CD8-positive, alpha-beta memory T cell (primary cell): ENCODE results near the gene RAB25. TPM values are rescaled to one million over a fixed set of nuclear protein-coding genes. Genes with fewer than 3 reads are reported as not detected.
A peak's percentile ranks its signal among the peaks of the same experiment; 100 is the strongest.

Experiments used
- CTCF ChIA-PET: fragments of 350-600 bp; sonication (Branson Sonifier 250); formaldehyde crosslinking; loops from one replicate; lab custom pipeline; 2021; ENCODE audit warnings: antibody characterized with exemption; lab: Charles Lee
- POLR2A ChIA-PET: fragments of 350-600 bp; sonication (Branson Sonifier 250); formaldehyde crosslinking; loops from one replicate; lab custom pipeline; 2021; ENCODE audit warnings: antibody characterized with exemption; lab: Charles Lee
- DNase-seq, 5 donors: peaks; one replicate each; pipeline versions ENCODE4 v3.0.0 to v3.0.0-alpha.2; 2020 to 2022; ENCODE audit warnings: mixed read lengths in 1 of 5
- H3K27ac ChIP-seq: one replicate; pipeline ENCODE4 v1.7.0; 2013; ENCODE audit warnings: low read depth, mild to moderate bottlenecking, low read length, moderate library complexity
- H3K27me3 ChIP-seq: 2 replicates; pipeline ENCODE4 v1.7.0; 2013; ENCODE audit warnings: low read length, mild to moderate bottlenecking; ENCODE audit not compliant: insufficient read depth, poor library complexity, severe bottlenecking
- H3K36me3 ChIP-seq: 2 replicates; pipeline ENCODE4 v1.7.0; 2013; ENCODE audit warnings: mild to moderate bottlenecking, low read length, moderate library complexity; ENCODE audit not compliant: insufficient read depth
- H3K4me1 ChIP-seq: 2 replicates; pipeline ENCODE4 v1.7.0; 2013; ENCODE audit warnings: mild to moderate bottlenecking, low read length, moderate library complexity; ENCODE audit not compliant: insufficient read depth
- H3K4me3 ChIP-seq: 2 replicates; pipeline ENCODE4 v1.7.0; 2013; ENCODE audit warnings: mild to moderate bottlenecking, low read length
- H3K9me3 ChIP-seq: 2 replicates; pipeline ENCODE4 v1.7.0; 2013; ENCODE audit warnings: mild to moderate bottlenecking, low read length
- H3K27ac Mint-ChIP-seq, 8 donors: one replicate each; pipeline ENCODE4 v1.8.0; 2020 to 2021; ENCODE audit warnings: mixed read lengths in 8 of 8, mild to moderate bottlenecking in 6 of 8, inconsistent platforms in 3 of 8, moderate library complexity in 3 of 8
- H3K27me3 Mint-ChIP-seq, 2 donors: one replicate each; pipeline ENCODE4 v1.8.0; 2020 to 2021; ENCODE audit warnings: mixed read lengths in 2 of 2, mild to moderate bottlenecking in 1 of 2, moderate library complexity in 1 of 2
- H3K36me3 Mint-ChIP-seq, 3 donors: one replicate each; pipeline ENCODE4 v1.8.0; 2020 to 2021; ENCODE audit warnings: mixed read lengths in 3 of 3, inconsistent platforms in 1 of 3, mild to moderate bottlenecking in 1 of 3
- H3K4me1 Mint-ChIP-seq, 3 donors: one replicate each; pipeline ENCODE4 v1.8.0; 2020 to 2021; ENCODE audit warnings: mixed read lengths in 3 of 3, inconsistent platforms in 1 of 3, mild to moderate bottlenecking in 1 of 3
- H3K4me3 Mint-ChIP-seq, 7 donors: one replicate each; pipeline ENCODE4 v1.8.0; 2020 to 2021; ENCODE audit warnings: mixed read lengths in 7 of 7, mild to moderate bottlenecking in 6 of 7, moderate library complexity in 4 of 7, inconsistent platforms in 2 of 7
- H3K9me3 Mint-ChIP-seq, 5 donors: one replicate each; pipeline ENCODE4 v1.8.0; 2020 to 2022; ENCODE audit warnings: mixed read lengths in 5 of 5, mild to moderate bottlenecking in 3 of 5, moderate library complexity in 2 of 5, inconsistent platforms in 1 of 5
- polyA plus RNA-seq: library from polyadenylated mRNA; unstranded; fragments of 300-500 nt; fragmentation: Illumina TruSeq; gene quantifications from one replicate; pipeline ENCODE4 v1.2.3, GENCODE V29; 2021
- total RNA-seq, 2 experiments: library from RNA; stranded (reverse); gene quantifications; one replicate each; pipeline ENCODE4 v1.2.3, GENCODE V29; 2021

Gene RAB25
- total and polyA plus RNA-seq, 3 experiments from 2014 or later: 0.76 TPM; not detected in 2

DNA sequence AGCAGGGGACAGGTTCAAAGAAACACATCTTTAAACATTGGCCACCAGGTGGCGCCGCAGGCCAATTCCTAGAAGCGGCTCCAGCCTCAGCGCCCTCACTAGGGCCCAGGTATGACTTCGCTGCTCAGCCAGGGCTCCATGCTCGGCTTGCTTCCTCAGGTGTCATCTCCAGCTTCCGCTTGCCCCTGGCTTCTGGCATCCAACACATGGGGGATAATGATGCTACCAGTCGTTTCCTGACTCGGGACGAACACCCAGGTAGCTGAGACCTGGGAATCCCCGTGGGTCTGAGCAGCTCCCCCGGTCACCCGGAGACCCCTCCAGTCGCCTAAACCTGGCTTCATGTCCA, 29.9 kb downstream of the RAB25 start:
- Mint-ChIP-seq H3K27me3 (peaks cover 10 to 16% of the 10 kb centered on the region in 2 donors), H3K4me1 (peaks cover 3 to 8% (median 5%) of the 10 kb centered on the region in 3 donors), H3K36me3 (no peaks in the 10 kb centered on the region), H3K27ac (peak overlapping the region in 2 of 8 donors; percentile 37 to 73), H3K4me3 (peak overlapping the region in 1 of 7 donors; percentile 46), H3K9me3 (no peaks in the 10 kb centered on the region)
- H3K4me3 ChIP-seq: no peak overlapping the region
- no peak overlapping the region for H3K27ac ChIP-seq
- CTCF ChIA-PET: interaction anchor here (0.8 to 22.4 kb wide), 8 partner anchors 8 to 134 kb away, joined by 3 to 702 read pairs (median 5); partner anchors contain the start of genes LMNA, MEX3A and PMF1
- POLR2A ChIA-PET: interaction anchor here (0.6 to 0.7 kb wide), 3 partner anchors 24 to 135 kb away, joined by 3 to 8 read pairs (median 3); no protein-coding TSS in a partner anchor
- H3K36me3 ChIP-seq: no peaks in the 10 kb centered on the region
- H3K4me1 ChIP-seq: peaks cover 7% of the 10 kb centered on the region
- no peaks in the 10 kb centered on the region for H3K27me3 ChIP-seq
- DNase-seq: peak; percentile 75 to 91 (median 83)
- H3K9me3 ChIP-seq: no peaks in the 10 kb centered on the region

- peak overlapping the region in 1 of 7 donors; percentile 48 for H3K4me3 Mint-ChIP-seq
These were observed 30.6 kb downstream of the RAB25 start for GRCh38 chr1:156091610-156092009.

GRCh38 chr1:156095906-156096508, 35.0 kb downstream of the RAB25 start:
- Histone ChIP-seq H3K27me3 (no peaks in the 10 kb centered on the region), H3K9me3 (no peaks in the 10 kb centered on the region), H3K4me1 (peaks cover 22% of the 10 kb centered on the region), H3K36me3 (no peaks in the 10 kb centered on the region), H3K27ac (peak overlapping the region; percentile 68), H3K4me3 (no peak overlapping the region)
- Mint-ChIP-seq H3K4me3 (peak overlapping the region in 4 of 7 donors; percentile 23 to 91 (median 56)), H3K4me1 (peaks cover 30 to 46% (median 37%) of the 10 kb centered on the region in 3 donors), H3K36me3 (no peaks in the 10 kb centered on the region), H3K27me3 (peaks cover 0 to 5% of the 10 kb centered on the region in 2 donors), H3K9me3 (peaks cover 0 to 3% (median 0%) of the 10 kb centered on the region in 5 donors), H3K27ac (peak overlapping the region; percentile 93 to 100 (median 99))
- no peak for DNase-seq
- ChIA-PET CTCF (interaction anchor here (1.0 to 22.4 kb wide), 15 partner anchors 11 to 147 kb away, joined by 3 to 702 read pairs (median 6); partner anchors contain the start of genes LMNA, MEX3A and PMF1), POLR2A (interaction anchor here (1.4 to 1.9 kb wide), 2 partner anchors 11 to 19 kb away, joined by 4 to 10 read pairs; partner anchors contain the start of gene LMNA)

More at GRCh38 chr1:156091610-156092009, 30.6 kb downstream of the RAB25 start:
- Mint-ChIP-seq H3K27me3 (peaks cover 10% of the 10 kb centered on the region in 2 donors), H3K27ac (peak overlapping the region in 1 of 8 donors; percentile 81), H3K9me3 (no peaks in the 10 kb centered on the region), H3K4me1 (peaks cover 11 to 16% (median 13%) of the 10 kb centered on the region in 3 donors), H3K36me3 (no peaks in the 10 kb centered on the region)
- Histone ChIP-seq H3K27ac (no peak overlapping the region), H3K4me1 (peaks cover 15% of the 10 kb centered on the region), H3K4me3 (no peak overlapping the region), H3K27me3 (no peaks in the 10 kb centered on the region), H3K9me3 (no peaks in the 10 kb centered on the region), H3K36me3 (no peaks in the 10 kb centered on the region)
- no peak for DNase-seq
- ChIA-PET CTCF (interaction anchor here (1.5 to 22.4 kb wide), 4 partner anchors 9 to 134 kb away, joined by 5 to 702 read pairs (median 46); partner anchors contain the start of genes LMNA and MEX3A), POLR2A (no interaction called here)

DNA sequence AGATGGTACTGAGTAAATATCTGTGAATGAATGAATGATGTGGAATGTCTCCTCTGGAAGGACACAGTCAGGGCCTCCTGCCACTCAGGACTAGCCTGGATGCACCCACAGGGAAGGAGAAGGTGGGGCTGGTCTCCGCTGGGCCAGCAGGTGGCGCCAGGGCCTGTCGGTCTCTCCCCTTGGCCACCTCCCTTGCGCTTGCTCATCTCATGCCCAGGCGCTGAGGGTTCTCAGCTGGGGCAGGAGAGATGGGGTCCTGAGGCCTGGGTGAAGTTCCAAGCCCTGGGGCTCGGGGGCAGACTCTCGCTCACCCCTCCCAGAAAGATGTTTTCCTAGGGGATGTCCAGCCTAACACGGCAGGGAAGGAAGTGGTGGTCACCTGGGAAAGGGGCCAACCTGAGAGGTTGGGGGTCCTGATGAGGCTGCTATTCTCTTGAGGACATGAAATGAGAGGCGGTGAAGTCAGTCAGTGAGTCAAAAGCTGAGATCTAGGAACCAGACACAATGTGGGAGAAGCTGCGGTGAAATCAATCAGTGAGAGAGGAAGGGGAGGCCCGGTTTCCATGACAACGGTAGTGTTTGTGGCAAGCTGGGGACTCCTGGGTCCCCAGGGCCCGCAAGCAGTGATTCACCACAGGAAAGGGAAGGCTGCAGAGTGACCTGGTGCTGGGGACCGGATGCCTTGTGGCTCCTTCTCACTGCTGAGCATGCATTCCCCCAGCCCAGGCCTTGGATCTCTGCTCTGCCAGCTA, 35.9 kb downstream of the RAB25 start:
- no peaks in the 10 kb centered on the region for H3K36me3 Mint-ChIP-seq
- no peak overlapping the region for H3K4me3 ChIP-seq
- peaks cover 0 to 5% of the 10 kb centered on the region in 2 donors for H3K27me3 Mint-ChIP-seq

DNA sequence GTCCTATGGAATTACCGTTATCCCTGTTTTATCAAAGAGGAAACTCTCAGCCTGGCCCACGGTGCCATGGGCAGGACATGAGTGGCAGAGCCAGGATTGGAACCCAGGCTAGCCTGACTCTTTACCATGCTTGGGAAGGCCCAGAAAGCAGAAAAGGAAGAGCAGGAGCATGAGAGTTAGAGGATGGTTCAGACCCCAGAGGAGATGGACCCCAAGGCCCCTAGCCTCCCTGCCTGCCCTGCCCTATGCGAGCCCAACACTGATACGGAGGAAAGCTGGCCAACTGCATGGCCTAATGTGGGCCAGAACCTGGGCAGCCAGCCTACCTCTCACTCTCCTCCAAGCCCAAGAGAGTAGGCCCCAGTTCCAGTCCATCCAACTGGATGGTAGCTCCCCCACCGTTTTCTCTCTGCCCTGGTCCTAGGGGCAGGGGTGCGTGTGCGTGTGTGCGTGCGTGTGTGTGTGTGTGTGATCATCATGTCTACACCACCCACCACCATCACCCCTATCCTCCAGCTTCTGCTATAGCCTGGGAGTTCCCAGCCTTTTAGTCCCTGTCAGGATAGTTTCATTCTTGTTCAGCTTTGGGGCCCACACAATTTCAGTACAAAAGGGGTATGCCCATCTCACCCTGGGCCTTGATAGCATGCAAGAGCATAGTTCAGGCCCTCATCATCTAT, 36.7 kb downstream of the RAB25 start:
- Histone ChIP-seq H3K27me3 (no peaks in the 10 kb centered on the region), H3K9me3 (no peaks in the 10 kb centered on the region), H3K36me3 (no peaks in the 10 kb centered on the region), H3K4me3 (no peak overlapping the region), H3K4me1 (peaks cover 22% of the 10 kb centered on the region), H3K27ac (peak overlapping the region; percentile 68)
- Mint-ChIP-seq H3K9me3 (peaks cover 0 to 3% (median 0%) of the 10 kb centered on the region in 5 donors), H3K36me3 (no peaks in the 10 kb centered on the region), H3K4me3 (peak overlapping the region in 1 of 7 donors; percentile 72), H3K4me1 (peaks cover 32 to 46% (median 37%) of the 10 kb centered on the region in 3 donors), H3K27ac (peak overlapping the region; percentile 93 to 100 (median 99)), H3K27me3 (peaks cover 0 to 5% of the 10 kb centered on the region in 2 donors)
- DNase-seq: no peak
- ChIA-PET CTCF (interaction anchor here (0.6 to 22.4 kb wide), 13 partner anchors 10 to 944 kb away, joined by 3 to 702 read pairs (median 7); partner anchors contain the start of genes LMNA, MEX3A and PMF1), POLR2A (interaction anchor here (1.0 to 1.9 kb wide), 2 partner anchors 9 to 18 kb away, joined by 3 to 10 read pairs; partner anchors contain the start of gene LMNA)

More for the DNA sequence above, 35.9 kb downstream of the RAB25 start:
- no peaks in the 10 kb centered on the region for H3K27me3 ChIP-seq
- ChIA-PET POLR2A (interaction anchor here (1.0 to 1.9 kb wide), 2 partner anchors 10 to 18 kb away, joined by 3 to 10 read pairs; partner anchors contain the start of gene LMNA), CTCF (interaction anchor here (0.8 to 22.4 kb wide), 16 partner anchors 10 to 146 kb away, joined by 3 to 702 read pairs (median 6); partner anchors contain the start of genes LMNA, MEX3A and PMF1)
- H3K4me1 Mint-ChIP-seq: peaks cover 32 to 46% (median 37%) of the 10 kb centered on the region in 3 donors
- DNase-seq: peak; percentile 77 to 94 (median 87)
- no peaks in the 10 kb centered on the region for H3K36me3 ChIP-seq
- H3K27ac Mint-ChIP-seq: peak overlapping the region; percentile 93 to 100 (median 99)
- H3K9me3 Mint-ChIP-seq: peaks cover 0 to 3% (median 0%) of the 10 kb centered on the region in 5 donors
- H3K27ac ChIP-seq: peak overlapping the region; percentile 68
- H3K4me3 Mint-ChIP-seq: peak overlapping the region; percentile 23 to 91 (median 64)
- H3K4me1 ChIP-seq: peaks cover 22% of the 10 kb centered on the region
- H3K9me3 ChIP-seq: no peaks in the 10 kb centered on the region

- no peak overlapping the region for H3K27ac ChIP-seq
- ChIA-PET POLR2A (no interaction called here), CTCF (interaction anchor here (5.2 to 22.4 kb wide), 3 partner anchors 9 to 126 kb away, joined by 43 to 702 read pairs (median 88); partner anchors contain the start of gene LMNA)
- Mint-ChIP-seq H3K36me3 (no peaks in the 10 kb centered on the region), H3K9me3 (peaks cover 0 to 3% (median 0%) of the 10 kb centered on the region in 5 donors), H3K27ac (peak overlapping the region; percentile 89 to 100 (median 99)), H3K27me3 (peaks cover 0 to 5% of the 10 kb centered on the region in 2 donors), H3K4me3 (peak overlapping the region in 1 of 7 donors; percentile 11), H3K4me1 (peaks cover 41 to 55% (median 46%) of the 10 kb centered on the region in 3 donors)
- H3K27me3 ChIP-seq: no peaks in the 10 kb centered on the region
- H3K36me3 ChIP-seq: no peaks in the 10 kb centered on the region
- no peak for DNase-seq
- H3K4me1 ChIP-seq: peaks cover 27% of the 10 kb centered on the region
- no peaks in the 10 kb centered on the region for H3K9me3 ChIP-seq
- H3K4me3 ChIP-seq: no peak overlapping the region
These were observed 37.8 kb downstream of the RAB25 start for GRCh38 chr1:156098784-156099183.

- Histone ChIP-seq H3K4me3 (no peak overlapping the region), H3K27me3 (no peaks in the 10 kb centered on the region), H3K36me3 (no peaks in the 10 kb centered on the region), H3K27ac (no peak overlapping the region), H3K9me3 (no peaks in the 10 kb centered on the region), H3K4me1 (peaks cover 32% of the 10 kb centered on the region)
- Mint-ChIP-seq H3K27ac (peak overlapping the region; percentile 11 to 100 (median 99)), H3K27me3 (peaks cover 0 to 7% of the 10 kb centered on the region in 2 donors), H3K36me3 (no peaks in the 10 kb centered on the region), H3K4me3 (no peak overlapping the region), H3K9me3 (peaks cover 0 to 3% (median 0%) of the 10 kb centered on the region in 5 donors), H3K4me1 (peaks cover 45 to 60% (median 51%) of the 10 kb centered on the region in 3 donors)
- DNase-seq: no peak
- POLR2A ChIA-PET: no interaction called here
- CTCF ChIA-PET: interaction anchor here (10.2 to 22.4 kb wide), 2 partner anchors 25 to 126 kb away, joined by 88 to 702 read pairs; partner anchors contain the start of gene LMNA
These were observed 38.3 kb downstream of the RAB25 start for GRCh38 chr1:156099282-156099681.
